Epithelial cell of esophagus (primary cell): Measurements from ENCODE around the gene GNB2.
"Not testable (repeated sequence)": the region's sequence is repeated elsewhere in the genome, so short reads cannot be mapped to it uniquely, and the experiment has no call there.

ENCODE experiments used
- DNase-seq: peaks from one replicate; pipeline ENCODE4 v3.0.0; 2010; ENCODE audit warnings: low read depth
- H3K4me3 ChIP-seq: 2 replicates; pipeline ENCODE4 v1.5.1; 2011; ENCODE audit warnings: mild to moderate bottlenecking, low read length, control low read depth
- CTCF ChIP-seq: IDR thresholded peaks from 2 replicates; pipeline ENCODE4 v1.5.1; 2011; ENCODE audit warnings: low read depth, mild to moderate bottlenecking, low read length, control low read depth, inconsistent platforms; ENCODE audit not compliant: insufficient read depth; ENCODE audit errors: missing control alignments

Gene GNB2

GRCh38 chr7:100719523-100720278, 46.2 kb downstream of the GNB2 start:
- H3K4me3 ChIP-seq, result no peak overlapping the region
- TF ChIP-seq CTCF, result peak; percentile 59
- DNase-seq, result peak; percentile 66

GRCh38 chr7:100720279-100720670, 46.7 kb downstream of the GNB2 start, which contains the start of gene EPO:
TSS of gene EPO (plus strand) at chr7:100720468. CDS start at chr7:100720981, 513 bp downstream.
- H3K4me3 ChIP-seq, result peak within 1 kb of the TSS; percentile 2
- TF ChIP-seq CTCF, result no peak
- DNase-seq, result no peak

GRCh38 chr7:100720671-100721504, 47.3 kb downstream of the GNB2 start:
- DNase-seq, result no peak
- TF ChIP-seq CTCF, result no peak
- H3K4me3 ChIP-seq, result no peak overlapping the region

GRCh38 chr7:100721505-100721812, 47.9 kb downstream of the GNB2 start:
- TF ChIP-seq CTCF, result no peak
- DNase-seq, result no peak
- no peak overlapping the region for H3K4me3 ChIP-seq

- TF ChIP-seq CTCF, result no peak
- DNase-seq, result no peak
- H3K4me3 ChIP-seq, result no peak overlapping the region
Measured at GRCh38 chr7:100722480-100723212, 49.1 kb downstream of the GNB2 start.

GRCh38 chr7:100723732-100724275, 50.3 kb downstream of the GNB2 start:
- no peak overlapping the region for H3K4me3 ChIP-seq
- DNase-seq, result no peak

GRCh38 chr7:100724364-100724763, 50.8 kb downstream of the GNB2 start:
- not testable (repeated sequence) for DNase-seq, H3K4me3 ChIP-seq

More at GRCh38 chr7:100723732-100724275, 50.3 kb downstream of the GNB2 start:
- TF ChIP-seq CTCF, result no peak
